Measurements from ENCODE around the gene GRIA4.

- TF ChIP-seq TAF1 (IDR thresholded peaks at IDR 0.05; ENCODE audit: low read depth, low read length) (no peak), POLR2A (IDR thresholded peaks at IDR 0.05; ENCODE audit: low read depth, low read length) (no peak), POLR2AphosphoS5 (IDR thresholded peaks at IDR 0.05; ENCODE audit: low read depth, low read length) (no peak), SPI1 (IDR thresholded peaks at IDR 0.05; ENCODE audit: low read depth, low read length) (0 out of 2 replicates have a peak, but pooled peaks have one; percentile 2)
Observed at GRCh38 chr11:106001304-106002012, 391.6 kb downstream of the GRIA4 start.
